Middle frontal gyrus (tissue), 1 donor: ENCODE data around the gene SIRT5.
A peak's percentile ranks its signal among the peaks of the same experiment; 100 is the strongest.

Experiments used
- DNase-seq: peaks from one replicate; pipeline ENCODE4 v3.0.0-alpha.2; 2015; ENCODE audit warnings: low spot score; ENCODE audit errors: extremely low spot score

SIRT5 gene

GRCh38 chr6:13574571-13575376, at the start of gene SIRT5:
Gene SIRT5 (plus strand): TSS chr6:13574601. CDS start chr6:13584111, 9,510 bp downstream.
- peak; percentile 22 for DNase-seq

GRCh38 chr6:13524801-13525508, 49.4 kb upstream of the SIRT5 start:
- no peak for DNase-seq

GRCh38 chr6:13526357-13526726, 48.1 kb upstream of the SIRT5 start:
- DNase-seq: no peak

GRCh38 chr6:13526727-13527670, 47.4 kb upstream of the SIRT5 start:
- no peak for DNase-seq

GRCh38 chr6:13527671-13528056, 46.7 kb upstream of the SIRT5 start:
- no peak for DNase-seq

GRCh38 chr6:13528232-13528631, 46.2 kb upstream of the SIRT5 start:
- no peak for DNase-seq

- peak; percentile 15 for DNase-seq
Observed at GRCh38 chr6:13528777-13529343, 45.5 kb upstream of the SIRT5 start.

- no peak for DNase-seq
Observed at GRCh38 chr6:13531956-13532355, 42.4 kb upstream of the SIRT5 start.

- DNase-seq: no peak
Observed at GRCh38 chr6:13534536-13534935, 39.9 kb upstream of the SIRT5 start.

- no peak for DNase-seq
Observed at GRCh38 chr6:13535306-13535705, 39.1 kb upstream of the SIRT5 start.

- DNase-seq: no peak
Observed at GRCh38 chr6:13536796-13537526, 37.4 kb upstream of the SIRT5 start.

GRCh38 chr6:13537527-13537897, 36.9 kb upstream of the SIRT5 start:
- no peak for DNase-seq

GRCh38 chr6:13538084-13538483, 36.3 kb upstream of the SIRT5 start:
- peak; percentile 26 for DNase-seq

- DNase-seq: no peak
Observed at GRCh38 chr6:13538600-13538999, 35.8 kb upstream of the SIRT5 start.

GRCh38 chr6:13539572-13539971, 34.8 kb upstream of the SIRT5 start:
- no peak for DNase-seq

- no peak for DNase-seq
Observed at GRCh38 chr6:13541496-13541895, 32.9 kb upstream of the SIRT5 start.

GRCh38 chr6:13544454-13545186, 29.8 kb upstream of the SIRT5 start:
- DNase-seq: no peak

GRCh38 chr6:13545885-13546284, 28.5 kb upstream of the SIRT5 start:
- no peak for DNase-seq

GRCh38 chr6:13548500-13549210, 25.7 kb upstream of the SIRT5 start:
- no peak for DNase-seq
